GM12801 (cell line): ENCODE results near the gene ELMO1.
A peak's percentile ranks its signal among the peaks of the same experiment; 100 is the strongest.

Experiments
- CTCF ChIP-seq: IDR thresholded peaks from one replicate; pipeline ENCODE4 v1.5.1; 2011; ENCODE audit warnings: control low read depth; ENCODE audit not compliant: insufficient read length; ENCODE audit errors: extremely low read depth

ELMO1 gene

GRCh38 chr7:37357637-37357996, 91.0 kb downstream of the ELMO1 start:
- TF ChIP-seq CTCF, result no peak

GRCh38 chr7:37356911-37357636, 91.6 kb downstream of the ELMO1 start:
- TF ChIP-seq CTCF, result no peak

GRCh38 chr7:37354656-37355131, 94.0 kb downstream of the ELMO1 start:
- TF ChIP-seq CTCF, result no peak

GRCh38 chr7:37353949-37354655, 94.6 kb downstream of the ELMO1 start:
- no peak for TF ChIP-seq CTCF

- peak; percentile 79 for TF ChIP-seq CTCF
Observed at GRCh38 chr7:37352974-37353948, 95.4 kb downstream of the ELMO1 start.

- no peak for TF ChIP-seq CTCF
Observed at GRCh38 chr7:37352251-37352880, 96.3 kb downstream of the ELMO1 start.

- TF ChIP-seq CTCF, result no peak
Observed at GRCh38 chr7:37351716-37352115, 96.9 kb downstream of the ELMO1 start.
